T-helper 22 cell (primary cell): Measurements from ENCODE around the gene SHROOM3.

Source experiments
- DNase-seq: peaks from one replicate; pipeline ENCODE4 v3.0.0-alpha.2; 2020; ENCODE audit warnings: low read depth

The SHROOM3 gene

DNA sequence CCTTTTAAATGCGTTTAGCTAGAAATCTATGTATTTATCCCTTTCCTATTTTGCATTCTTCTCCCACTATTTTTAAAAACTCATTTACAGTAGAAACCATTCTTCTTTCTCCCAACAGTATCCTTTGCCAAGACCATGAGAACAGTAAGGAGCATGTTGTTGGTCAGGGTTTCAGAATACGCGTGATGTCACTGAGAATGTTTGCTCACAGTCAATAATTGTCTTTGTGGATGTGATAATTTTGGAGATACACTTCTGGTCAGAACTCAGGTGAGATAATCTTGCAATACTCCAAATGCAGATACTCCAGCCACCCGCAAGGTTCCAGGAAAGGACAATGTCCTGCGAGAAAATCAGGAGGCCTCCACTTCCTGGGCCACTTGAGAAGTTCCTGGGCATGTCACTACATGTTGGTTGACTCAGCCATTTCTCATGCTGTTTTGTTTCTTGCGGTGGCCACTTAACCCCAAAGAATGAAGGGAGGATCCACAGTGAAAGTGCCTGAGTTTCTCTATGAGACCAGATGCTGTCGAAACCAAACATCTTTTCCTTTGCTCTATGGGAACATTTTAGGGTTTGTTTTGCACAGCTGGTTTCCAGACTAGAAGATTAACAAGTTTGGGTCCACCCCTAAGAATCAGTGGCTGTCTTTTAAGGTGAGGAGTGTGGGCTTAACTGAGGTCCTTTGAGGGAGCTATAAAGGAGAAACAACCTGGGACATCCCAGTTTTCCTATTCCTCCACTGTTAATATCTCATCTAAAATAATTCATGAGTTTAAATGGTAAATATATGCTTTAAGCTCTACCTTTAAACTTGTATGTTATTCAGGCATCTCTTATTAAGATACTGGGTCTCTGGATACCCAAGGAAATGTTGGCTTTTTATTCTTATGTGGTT is 346.9 kb downstream of the SHROOM3 start:
- no peak for DNase-seq

- DNase-seq = no peak
Measured at GRCh38 chr4:76782837-76783236, 347.8 kb downstream of the SHROOM3 start.

- DNase-seq = no peak
Measured at GRCh38 chr4:76783836-76784235, 348.8 kb downstream of the SHROOM3 start.

DNA sequence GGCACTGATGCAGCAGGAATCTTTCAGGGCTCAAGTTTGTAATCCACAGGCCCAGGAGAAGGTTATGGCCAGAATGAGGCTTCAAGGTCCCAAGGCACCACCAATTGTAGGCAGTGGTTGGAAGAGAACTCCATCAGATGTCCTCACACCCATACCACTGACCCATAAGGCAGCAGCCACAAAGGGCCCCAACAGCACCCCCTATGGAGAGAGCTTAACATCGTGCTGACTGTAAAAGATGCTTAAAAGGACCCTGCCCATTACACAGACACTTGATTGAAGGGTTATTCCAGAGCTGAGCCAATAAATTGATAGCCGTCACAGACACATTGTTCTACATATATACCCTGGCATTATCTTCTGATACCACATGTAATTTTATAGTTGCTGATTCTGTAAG is 349.2 kb downstream of the SHROOM3 start:
- no peak for DNase-seq

DNA sequence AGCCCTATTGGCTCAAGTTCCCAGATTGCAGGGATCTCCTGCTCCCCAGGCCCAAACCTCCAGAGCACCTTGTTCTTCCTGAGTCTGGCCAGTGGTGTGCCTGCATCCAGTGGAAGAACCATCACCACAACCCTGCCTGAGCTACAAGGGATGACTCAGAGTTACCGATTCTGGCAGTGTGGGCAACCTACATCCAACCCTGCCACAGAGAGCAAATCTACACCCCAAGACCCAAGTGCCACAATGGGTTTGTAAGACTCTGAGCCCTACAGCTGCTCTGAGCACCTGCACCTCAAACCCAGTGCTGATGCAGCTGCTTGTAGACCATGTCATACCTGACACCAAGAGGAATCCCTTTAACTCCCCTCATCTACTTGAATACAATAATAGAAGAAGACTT is 352.9 kb downstream of the SHROOM3 start:
- DNase-seq = no peak

DNA sequence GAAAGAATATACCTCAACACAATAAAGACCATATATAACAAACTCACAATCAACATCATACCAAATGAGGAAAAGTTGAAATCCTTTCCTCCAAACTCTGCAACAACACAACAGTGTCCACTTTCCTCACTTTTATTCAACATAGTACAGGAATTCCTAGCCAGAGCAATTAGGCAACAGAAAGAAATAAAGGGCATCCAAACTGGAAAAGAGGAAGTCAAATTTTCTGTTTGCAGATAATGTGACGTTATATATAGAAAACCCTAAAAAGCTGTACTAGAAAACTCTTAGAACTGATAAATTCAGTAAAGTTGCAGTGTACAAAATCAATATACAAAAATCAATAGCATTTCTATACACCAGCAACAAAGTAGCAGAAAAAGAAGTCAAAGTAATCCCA is 355.3 kb downstream of the SHROOM3 start:
- no peak for DNase-seq

DNA sequence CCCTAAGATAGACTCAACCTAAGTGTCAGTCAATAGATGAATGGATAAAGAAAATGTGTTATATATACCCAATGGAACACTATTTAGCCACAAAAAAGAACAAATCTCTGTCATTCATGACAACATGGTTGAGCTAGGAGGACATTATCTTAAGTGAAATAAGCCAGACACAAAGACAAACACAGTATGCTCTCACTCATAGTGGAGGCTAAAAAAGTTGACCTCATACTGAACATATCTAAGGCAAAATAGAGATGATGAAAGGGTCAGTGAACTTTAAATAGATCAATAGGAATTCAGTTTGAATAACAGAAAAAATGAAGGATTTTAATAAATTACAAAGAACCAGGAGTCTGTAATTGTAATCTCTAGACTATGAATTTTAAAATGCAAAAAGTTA is 356.4 kb downstream of the SHROOM3 start:
- DNase-seq = no peak

DNA sequence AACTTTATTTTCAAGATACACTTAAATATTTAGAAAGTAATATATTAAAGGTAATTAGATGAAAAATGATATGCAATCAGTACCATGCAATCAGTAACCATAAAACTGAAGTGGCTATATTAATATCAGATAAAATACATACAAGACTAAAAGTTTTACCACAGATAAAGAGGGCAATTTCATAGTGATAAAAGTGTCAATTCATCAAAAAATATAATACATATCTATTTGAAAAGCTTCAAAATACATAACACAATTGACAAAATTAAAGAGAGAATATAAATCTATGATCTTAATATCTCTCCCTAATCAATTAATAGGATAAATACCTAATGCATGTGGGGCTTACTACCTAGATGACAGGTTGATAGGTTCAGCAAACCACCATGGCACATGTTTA is 357.4 kb downstream of the SHROOM3 start:
- DNase-seq = no peak

DNA sequence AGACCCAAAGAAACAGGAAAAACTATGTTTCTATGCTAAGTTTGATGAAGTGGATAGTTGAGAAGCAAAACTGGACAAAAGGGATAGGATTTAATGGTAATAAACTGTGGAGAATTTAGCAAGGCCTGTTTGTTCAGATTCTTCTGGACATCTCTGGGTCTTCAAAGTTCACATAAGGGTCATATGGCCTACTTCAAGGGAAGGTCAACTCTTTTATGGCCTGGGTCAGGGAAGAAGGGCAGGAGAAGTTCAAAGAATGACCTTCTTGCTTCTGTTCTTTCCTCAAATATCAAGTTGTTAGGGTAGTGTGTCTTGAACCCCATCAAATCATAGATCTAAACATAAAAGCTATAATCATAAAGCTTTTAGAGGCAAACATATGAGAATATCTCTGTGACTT is 360.2 kb downstream of the SHROOM3 start:
- no peak for DNase-seq

- no peak for DNase-seq
Measured at GRCh38 chr4:76799140-76799539, 364.1 kb downstream of the SHROOM3 start.

DNA sequence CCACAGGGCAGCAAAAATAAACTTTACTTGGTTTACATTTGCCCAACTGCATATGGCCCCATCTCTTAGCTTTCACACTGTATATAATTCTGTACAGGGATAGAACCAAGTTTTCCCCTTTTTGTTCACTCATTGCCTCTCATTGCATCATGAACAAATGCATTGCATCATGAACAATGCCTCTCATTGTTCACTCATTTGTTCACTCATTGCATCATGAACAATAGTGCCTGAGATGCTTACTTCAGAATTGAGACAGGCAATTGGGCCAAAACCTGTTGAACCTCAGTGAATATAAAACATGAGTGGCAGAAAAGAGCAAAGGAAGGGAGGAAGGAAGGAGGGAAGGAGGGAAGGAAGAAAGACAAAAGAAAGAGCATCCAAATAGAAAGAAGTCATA is 364.7 kb downstream of the SHROOM3 start:
- DNase-seq = no peak

DNA sequence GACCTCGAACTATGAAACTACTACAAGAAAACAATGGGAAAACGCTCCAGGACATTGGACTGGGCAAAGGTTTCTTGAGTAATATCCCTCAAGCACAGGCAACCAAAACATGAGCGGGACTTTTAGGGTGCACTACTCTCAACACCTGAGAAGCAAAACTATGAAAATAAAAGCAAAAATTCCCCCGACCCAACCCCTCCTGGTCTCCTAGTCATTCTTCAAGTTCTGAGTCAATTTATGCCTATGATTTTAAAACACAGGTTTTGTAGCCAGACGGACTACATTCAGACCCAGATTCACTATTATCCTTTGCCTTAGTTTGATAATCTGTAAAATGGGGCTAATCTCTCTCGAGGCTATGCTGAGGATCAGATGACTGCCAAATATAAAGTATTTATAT is 365.9 kb downstream of the SHROOM3 start:
- DNase-seq = no peak

DNA sequence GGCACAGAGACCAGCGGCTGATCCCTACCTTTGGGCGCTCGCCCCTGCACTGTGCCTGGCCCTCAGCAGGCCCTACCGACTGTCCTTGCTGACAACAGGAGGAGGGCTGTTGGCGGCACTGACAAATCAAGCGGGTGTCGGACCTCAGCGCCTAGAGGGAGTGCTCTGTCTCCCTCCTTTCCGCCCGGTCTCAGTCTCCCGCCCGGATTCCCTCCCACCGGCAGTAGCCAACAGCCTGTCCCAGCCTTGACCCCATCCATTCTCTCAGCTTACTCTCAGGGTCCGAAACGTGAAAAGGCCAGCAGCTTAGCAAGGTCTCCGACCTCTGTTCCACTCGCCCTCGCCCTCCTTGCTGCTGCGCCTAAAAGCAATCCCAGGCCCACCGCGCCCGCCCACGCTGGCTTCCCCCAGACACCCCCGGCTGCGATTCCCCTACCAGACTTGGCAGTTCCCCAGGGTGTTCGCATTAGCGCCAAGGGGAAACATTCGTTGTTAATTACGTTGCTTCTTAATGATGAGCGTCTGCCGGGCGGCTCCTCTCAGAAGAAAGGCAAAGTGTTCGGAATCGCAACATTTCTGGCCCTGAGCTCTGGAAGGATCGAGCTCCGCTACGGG is 366.7 kb downstream of the SHROOM3 start:
- no peak for DNase-seq

DNA sequence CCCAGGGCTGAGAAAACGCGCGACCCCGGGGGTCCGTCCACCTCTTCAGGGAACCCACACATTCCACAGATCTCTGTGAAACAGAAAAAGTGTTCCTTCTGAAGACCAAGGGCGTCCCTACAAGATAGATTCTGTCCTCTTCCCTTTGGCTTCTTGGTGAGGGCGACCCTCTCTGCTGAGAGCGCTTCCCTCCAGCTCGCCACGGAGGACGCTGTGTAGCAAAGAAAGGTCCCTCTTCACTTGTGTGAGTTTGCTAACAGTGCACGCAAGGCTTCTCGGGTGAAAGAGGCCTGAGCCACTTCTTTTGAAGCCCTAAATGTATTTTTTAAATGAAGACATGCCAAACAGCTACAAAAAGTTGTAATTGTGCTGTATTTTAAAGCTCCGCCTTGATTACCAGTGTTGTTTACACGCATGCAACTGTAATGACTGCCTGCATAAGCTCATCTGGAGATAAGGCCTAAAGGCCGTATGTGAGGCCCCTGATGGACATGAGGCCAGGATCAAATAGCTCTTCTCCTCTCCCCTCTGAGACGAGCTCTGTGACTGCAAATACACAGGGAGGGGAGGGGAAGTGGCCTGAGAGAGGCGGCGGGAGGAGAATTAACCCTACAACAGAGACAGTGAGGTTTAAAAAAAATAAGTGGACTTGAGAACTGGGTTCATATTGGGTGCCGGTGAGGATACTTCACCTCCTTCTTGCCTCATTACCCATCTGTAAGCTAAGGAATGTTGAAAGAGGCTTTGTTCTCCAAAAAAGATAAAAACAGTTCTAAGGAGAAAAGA is 367.4 kb downstream of the SHROOM3 start:
- no peak for DNase-seq

- no peak for DNase-seq
Measured at GRCh38 chr4:76803522-76803921, 368.5 kb downstream of the SHROOM3 start.

DNA sequence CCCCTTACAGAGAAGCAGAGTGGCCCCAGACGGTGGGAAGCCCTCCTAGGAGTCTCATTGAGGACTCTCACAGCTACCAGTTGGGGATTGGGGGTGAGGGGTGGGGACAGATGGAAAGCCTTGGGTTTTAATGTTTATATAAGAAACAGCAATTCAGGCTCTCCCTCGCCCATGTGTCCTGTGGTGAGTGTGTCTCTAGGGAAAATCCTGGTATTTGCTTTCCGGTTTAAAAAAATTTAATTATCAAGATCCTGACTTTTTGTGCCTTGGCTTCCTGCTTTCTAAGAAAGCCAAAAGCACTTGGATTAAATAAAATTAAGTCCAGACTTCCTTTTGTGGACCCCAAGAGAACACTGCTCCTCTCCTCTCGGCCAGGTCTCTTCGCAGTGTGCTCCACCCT is 369.1 kb downstream of the SHROOM3 start:
- no peak for DNase-seq

DNA sequence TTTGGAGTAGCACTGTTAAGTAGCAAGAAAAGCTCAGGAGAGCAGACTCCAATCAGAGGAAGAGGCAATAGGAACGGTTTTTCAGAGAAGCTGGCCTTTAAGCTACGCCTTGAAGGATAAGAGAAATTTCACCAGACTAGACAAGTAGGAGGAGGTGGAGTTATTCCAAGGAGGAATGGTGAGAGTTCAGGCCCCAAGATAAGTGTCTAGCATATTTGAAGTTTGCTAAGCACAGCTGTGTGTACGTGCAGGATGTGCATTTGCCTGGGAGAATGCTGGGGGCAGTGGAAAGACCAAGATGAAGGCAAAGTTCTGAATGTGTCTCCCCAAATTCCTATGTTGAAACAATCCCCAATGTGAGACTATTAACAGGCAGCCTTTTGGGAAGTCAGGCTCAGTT is 371.3 kb downstream of the SHROOM3 start:
- no peak for DNase-seq

DNA sequence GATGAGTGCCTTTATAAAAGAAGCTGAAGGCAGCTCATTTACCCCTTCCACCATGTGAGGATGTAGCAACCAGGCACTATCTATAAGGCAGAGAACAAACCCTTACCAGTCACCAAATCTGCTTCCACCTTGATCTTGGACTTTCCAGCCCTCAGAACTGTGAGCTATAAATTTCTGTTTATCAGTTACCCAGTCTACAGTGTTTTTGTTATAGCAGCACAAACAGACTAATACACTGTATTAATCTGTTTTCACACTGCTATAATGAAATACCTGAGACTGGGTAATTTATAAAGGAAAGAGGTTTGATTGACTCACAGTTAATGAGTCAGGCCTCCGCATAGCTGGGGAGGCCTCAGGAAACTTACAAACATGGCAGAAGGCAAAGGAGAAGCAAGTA is 371.7 kb downstream of the SHROOM3 start:
- DNase-seq = no peak

GRCh38 chr4:76809594-76810305 is 374.7 kb downstream of the SHROOM3 start:
- no peak for DNase-seq

DNA sequence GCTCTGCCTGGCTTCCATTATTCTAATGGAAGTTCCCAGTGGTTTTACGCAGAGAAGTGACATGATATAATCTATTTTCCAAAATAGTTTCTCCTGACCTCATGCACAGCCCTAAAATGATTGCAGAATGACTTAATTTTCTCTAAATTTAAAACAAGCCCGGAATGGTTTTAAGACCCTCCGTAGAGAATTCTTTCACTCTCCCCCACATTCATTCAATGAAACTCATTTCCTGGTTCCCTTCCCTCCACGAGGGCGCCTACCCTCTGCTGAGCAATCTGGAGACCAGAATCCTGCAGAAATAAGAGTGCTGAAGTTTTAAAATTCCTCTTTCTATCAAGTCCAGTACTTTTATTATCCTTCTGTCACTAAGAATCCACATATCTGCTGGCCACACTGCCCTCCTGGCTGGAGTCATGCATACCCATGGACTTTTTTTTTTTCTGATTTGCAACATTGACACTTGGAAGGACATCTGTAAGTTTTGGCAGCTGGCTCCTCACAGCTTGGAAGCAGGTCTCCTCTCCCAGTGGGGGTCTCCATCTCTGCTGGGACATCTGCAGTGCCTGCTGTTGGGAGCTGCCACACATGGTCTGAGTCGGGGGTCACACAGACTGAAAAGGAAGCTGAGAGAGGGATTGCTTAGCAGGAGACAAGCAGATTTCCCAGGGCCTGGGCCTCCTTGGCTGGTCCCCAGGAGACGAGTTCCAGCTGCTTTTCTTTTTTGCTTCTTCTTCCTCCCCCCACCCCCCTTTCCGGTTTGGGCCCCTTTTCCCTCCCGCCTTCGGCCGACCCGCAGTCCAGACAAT is 376.8 kb downstream of the SHROOM3 start:
- DNase-seq = no peak

- DNase-seq = no peak
Measured at GRCh38 chr4:76813070-76813469, 378.0 kb downstream of the SHROOM3 start.
